H9 (cell line): ENCODE measurements around the gene VRK2. TPM values are rescaled to one million over a fixed set of nuclear protein-coding genes. Genes with fewer than 3 reads are reported as not detected.

Source experiments
- DNase-seq: peaks from one replicate; pipeline ENCODE4 v3.0.0-alpha.2; 2017
- H2AFZ ChIP-seq: one replicate; pipeline ENCODE4 v1.6.1; 2013; ENCODE audit warnings: mild to moderate bottlenecking, low read length, control low read depth, moderate library complexity
- H2AK5ac ChIP-seq: 2 replicates; pipeline ENCODE4 v1.6.1; 2013; ENCODE audit warnings: low read length, control low read depth, mixed read lengths; ENCODE audit not compliant: insufficient read length
- H2BK120ac ChIP-seq: one replicate; pipeline ENCODE4 v1.6.1; 2013; ENCODE audit warnings: low read depth, mild to moderate bottlenecking, low read length, control low read depth, inconsistent platforms; ENCODE audit not compliant: poor library complexity, severe bottlenecking
- H2BK12ac ChIP-seq: 2 replicates; pipeline ENCODE4 v1.6.1; 2013; ENCODE audit warnings: low read length, control low read depth, mixed read lengths, low read depth; ENCODE audit not compliant: insufficient read length
- H2BK15ac ChIP-seq: 2 replicates; pipeline ENCODE4 v1.6.1; 2013; ENCODE audit warnings: low read depth, low read length, control low read depth
- H2BK20ac ChIP-seq: one replicate; pipeline ENCODE4 v1.6.1; 2013; ENCODE audit warnings: low read depth, mild to moderate bottlenecking, low read length, control low read depth, inconsistent platforms; ENCODE audit not compliant: poor library complexity, severe bottlenecking
- H2BK5ac ChIP-seq: 2 replicates; pipeline ENCODE4 v1.6.1; 2013; ENCODE audit warnings: low read length, control low read depth, mixed read lengths; ENCODE audit not compliant: insufficient read length
- H3K14ac ChIP-seq: 2 replicates; pipeline ENCODE4 v1.6.1; 2013; ENCODE audit warnings: low read length, control low read depth; ENCODE audit not compliant: insufficient read depth
- H3K18ac ChIP-seq: 2 replicates; pipeline ENCODE4 v1.6.1; 2013; ENCODE audit warnings: low read depth, mild to moderate bottlenecking, mixed read lengths, low read length, control low read depth; ENCODE audit not compliant: insufficient read length
- H3K23ac ChIP-seq: 2 replicates; pipeline ENCODE4 v1.6.1; 2013; ENCODE audit warnings: low read length, control low read depth, mixed read lengths, low read depth; ENCODE audit not compliant: insufficient read length
- H3K23me2 ChIP-seq: 2 replicates; pipeline ENCODE4 v1.6.1; 2013; ENCODE audit warnings: low read depth, mild to moderate bottlenecking, mixed read lengths, low read length, control low read depth; ENCODE audit not compliant: insufficient read length, poor library complexity, severe bottlenecking
- H3K27ac ChIP-seq: 2 replicates; pipeline ENCODE4 v1.5.1; 2013; ENCODE audit warnings: low read length, control low read depth, mixed read lengths, low read depth; ENCODE audit not compliant: insufficient read length
- H3K27me3 ChIP-seq: 2 replicates; pipeline ENCODE4 v1.6.1; 2013; ENCODE audit warnings: low read length, control low read depth, inconsistent platforms; ENCODE audit not compliant: insufficient read depth
- H3K4ac ChIP-seq: 2 replicates; pipeline ENCODE4 v1.6.1; 2013; ENCODE audit warnings: low read depth, mild to moderate bottlenecking, control low read depth, inconsistent platforms, low read length, moderate library complexity
- H3K4me1 ChIP-seq: 2 replicates; pipeline ENCODE4 v1.6.1; 2013; ENCODE audit warnings: low read length, control low read depth, inconsistent platforms; ENCODE audit not compliant: insufficient read depth
- H3K4me2 ChIP-seq: 2 replicates; pipeline ENCODE4 v1.6.1; 2013; ENCODE audit warnings: low read length, control low read depth, mixed read lengths; ENCODE audit not compliant: insufficient read length, insufficient read depth
- H3K56ac ChIP-seq: 2 replicates; pipeline ENCODE4 v1.6.1; 2013; ENCODE audit warnings: low read depth, mild to moderate bottlenecking, mixed read lengths, low read length, control low read depth; ENCODE audit not compliant: insufficient read length
- H3K79me1 ChIP-seq: 2 replicates; pipeline ENCODE4 v1.6.1; 2013; ENCODE audit warnings: low read depth, mild to moderate bottlenecking, moderate library complexity, low read length, control low read depth, inconsistent platforms; ENCODE audit not compliant: insufficient read depth, poor library complexity, severe bottlenecking
- H3K79me2 ChIP-seq: 2 replicates; pipeline ENCODE4 v1.6.1; 2013; ENCODE audit warnings: low read length, control low read depth, inconsistent platforms; ENCODE audit not compliant: insufficient read depth
- H3K9ac ChIP-seq: 2 replicates; pipeline ENCODE4 v1.6.1; 2013; ENCODE audit warnings: low read length, control low read depth, mixed read lengths; ENCODE audit not compliant: insufficient read length; ENCODE audit errors: extremely low read depth
- H3K9me3 ChIP-seq: one replicate; pipeline ENCODE4 v1.6.1; 2013; ENCODE audit warnings: low read depth, low read length, inconsistent platforms; ENCODE audit not compliant: control insufficient read depth
- H3T11ph ChIP-seq: one replicate; pipeline ENCODE4 v1.6.1; 2013; ENCODE audit warnings: mild to moderate bottlenecking, low read length, control low read depth, inconsistent platforms
- H4K20me1 ChIP-seq: one replicate; pipeline ENCODE4 v1.6.1; 2013; ENCODE audit not compliant: control insufficient read depth, insufficient read length, insufficient read depth
- H4K5ac ChIP-seq: 2 replicates; pipeline ENCODE4 v1.6.1; 2013; ENCODE audit warnings: low read depth, mild to moderate bottlenecking, mixed read lengths, low read length, control low read depth; ENCODE audit not compliant: insufficient read length
- H4K8ac ChIP-seq: replicated peaks from 2 replicates; pipeline ENCODE4 v1.6.1; 2013; ENCODE audit warnings: low read length, control low read depth, mixed read lengths, low read depth; ENCODE audit not compliant: insufficient read length
- H4K91ac ChIP-seq: 2 replicates; pipeline ENCODE4 v1.6.1; 2013; ENCODE audit warnings: low read depth, mild to moderate bottlenecking, moderate library complexity, mixed read lengths, low read length, control low read depth; ENCODE audit not compliant: insufficient read length
- H3K27ac Mint-ChIP-seq, 3 experiments: 2 replicates in 2 of 3; 3 replicates in 1 of 3; pipeline ENCODE4 v1.8.0; 2020 to 2021; ENCODE audit warnings: mixed read lengths in 3 of 3, mild to moderate bottlenecking in 1 of 3, moderate library complexity in 1 of 3
- H3K27me3 Mint-ChIP-seq: 2 replicates; pipeline ENCODE4 v1.8.0; 2021; ENCODE audit warnings: low read depth, mild to moderate bottlenecking, moderate library complexity, mixed read lengths
- H3K36me3 Mint-ChIP-seq, 3 experiments: 2 replicates in 2 of 3; 3 replicates in 1 of 3; pipeline ENCODE4 v1.8.0; 2020 to 2021; ENCODE audit warnings: low read depth in 3 of 3, mixed read lengths in 3 of 3; ENCODE audit not compliant: insufficient read depth in 1 of 3
- H3K4me1 Mint-ChIP-seq, 2 experiments: 2 replicates each; pipeline ENCODE4 v1.8.0; 2020; ENCODE audit warnings: mixed read lengths in 2 of 2
- H3K4me3 Mint-ChIP-seq, 2 experiments: 2 replicates in 1 of 2; 3 replicates in 1 of 2; pipeline ENCODE4 v1.8.0; 2020 to 2021; ENCODE audit warnings: mild to moderate bottlenecking in 2 of 2, mixed read lengths in 2 of 2, moderate library complexity in 1 of 2
- H3K9me3 Mint-ChIP-seq, 2 experiments: 2 replicates in 1 of 2; 3 replicates in 1 of 2; pipeline ENCODE4 v1.8.0; 2020; ENCODE audit warnings: mild to moderate bottlenecking in 2 of 2, mixed read lengths in 2 of 2, moderate library complexity in 1 of 2
- CTCF ChIP-seq: fragments of 200-600 bp; sonication (generic); conservative IDR thresholded peaks from 3 replicates; pipeline ENCODE4 v1.8.0; 2021; ENCODE audit warnings: antibody characterized with exemption, mild to moderate bottlenecking
- WGBS: extraction: QIAGEN DNeasy Blood & Tissue Kit; methylation state at CpG from one replicate; pipeline ENCODE4 v1.1.7; 2013; ENCODE audit warnings: missing lambda C conversion rate, low lambda C conversion rate, mixed read lengths; ENCODE audit not compliant: insufficient read length; ENCODE audit errors: extremely low coverage; 5-methylcytosine and 5-hydroxymethylcytosine counted together
- total RNA-seq: library from RNA; stranded (reverse); gene quantifications from 2 replicates; pipeline ENCODE4 v1.2.1, GENCODE V29; 2021

VRK2 gene
- total RNA-seq, 1 experiment from 2014 or later, result 23.8 TPM

GRCh38 chr2:58010599-58010998, 36.0 kb upstream of the VRK2 start:
- H3K56ac ChIP-seq, result no peak overlapping the region

More at GRCh38 chr2:58010599-58010998, 36.0 kb upstream of the VRK2 start:
- H3K36me3 Mint-ChIP-seq, result no peaks in the 10 kb centered on the region
- H3K4me3 Mint-ChIP-seq, result no peak overlapping the region
- Histone ChIP-seq H3K9me3 (no peaks in the 10 kb centered on the region), H3K4me2 (no peak overlapping the region), H2AFZ (no peak overlapping the region), H4K91ac (no peak overlapping the region), H2BK12ac (no peak overlapping the region), H3K4me1 (no peaks in the 10 kb centered on the region), H3K9ac (no peak overlapping the region), H3T11ph (no peak overlapping the region), H2BK5ac (no peak overlapping the region), H3K27me3 (no peaks in the 10 kb centered on the region), H3K79me1 (no peaks in the 10 kb centered on the region), H3K4ac (no peak overlapping the region), H3K18ac (no peak overlapping the region), H3K14ac (no peak overlapping the region), H2BK120ac (no peak overlapping the region), H2BK20ac (no peak overlapping the region), H4K20me1 (no peaks in the 10 kb centered on the region), H3K79me2 (no peaks in the 10 kb centered on the region), H3K23ac (no peak overlapping the region), H2BK15ac (no peak overlapping the region), H3K27ac (no peak overlapping the region), H3K23me2 (no peaks in the 10 kb centered on the region), H4K8ac (no peak overlapping the region), H4K5ac (no peak overlapping the region), H2AK5ac (no peak overlapping the region)
- H3K4me1 Mint-ChIP-seq, result no peaks in the 10 kb centered on the region
- no CpG with 5 or more reads among the region's 1 CpG for WGBS
- H3K27ac Mint-ChIP-seq, result no peak overlapping the region
- no peak for DNase-seq
- H3K9me3 Mint-ChIP-seq, result no peaks in the 10 kb centered on the region
- no peak for TF ChIP-seq CTCF
- no peaks in the 10 kb centered on the region for H3K27me3 Mint-ChIP-seq
